ENCODE data around the gene MEF2B.
A peak's percentile ranks its signal among the peaks of the same experiment; 100 is the strongest.
"Not testable (repeated sequence)": the region's sequence is repeated elsewhere in the genome, so short reads cannot be mapped to it uniquely, and the experiment has no call there.

MEF2B gene

GRCh38 chr19:19192078-19192882 lies 22.2 kb upstream of the MEF2B start, which contains the start of the genes BORCS8 and RFXANK:
Gene BORCS8, minus strand, starts transcription at chr19:19192152. Its CDS starts 35 bp downstream, at chr19:19192117.
Gene RFXANK, plus strand, starts transcription at chr19:19192258. Its CDS starts 1,689 bp downstream, at chr19:19193947.
- Histone ChIP-seq H3K27me3 (ENCODE audit: control insufficient read depth, insufficient read depth, low read length) (no peaks in the 10 kb centered on the region), H3K36me3 (ENCODE audit: insufficient read depth, low read length) (peaks cover 13% of the 10 kb centered on the region), H3K9ac (ENCODE audit: low read depth, low read length) (peak within 1 kb of the TSS; percentile 99), H3K9me3 (replicated peaks; ENCODE audit: low read length) (no peaks in the 10 kb centered on the region), H3K4me1 (ENCODE audit: control insufficient read depth, insufficient read depth, low read length) (peaks cover 27% of the 10 kb centered on the region), H3K4me3 (ENCODE audit: low read length) (peak within 1 kb of the TSS; percentile 97), H3K4me2 (ENCODE audit: low read length) (peak within 1 kb of the TSS; percentile 99)

- Histone ChIP-seq H3K4me2 (ENCODE audit: low read length) (peak overlapping the region; percentile 99), H3K9me3 (replicated peaks; ENCODE audit: low read length) (no peaks in the 10 kb centered on the region), H3K4me3 (ENCODE audit: low read length) (peak overlapping the region; percentile 97), H3K4me1 (ENCODE audit: control insufficient read depth, insufficient read depth, low read length) (peaks cover 27% of the 10 kb centered on the region), H3K9ac (ENCODE audit: low read depth, low read length) (peak overlapping the region; percentile 99), H3K27me3 (ENCODE audit: control insufficient read depth, insufficient read depth, low read length) (no peaks in the 10 kb centered on the region), H3K36me3 (ENCODE audit: insufficient read depth, low read length) (peaks cover 8% of the 10 kb centered on the region)
Measured at GRCh38 chr19:19191768-19192077, 21.7 kb upstream of the MEF2B start.

GRCh38 chr19:19186742-19187141 lies 16.7 kb upstream of the MEF2B start:
- Histone ChIP-seq H3K36me3 (ENCODE audit: insufficient read depth, low read length) (peaks cover 19% of the 10 kb centered on the region), H3K4me1 (ENCODE audit: control insufficient read depth, insufficient read depth, low read length) (peaks cover 12% of the 10 kb centered on the region), H3K27me3 (ENCODE audit: control insufficient read depth, insufficient read depth, low read length) (no peaks in the 10 kb centered on the region), H3K9ac (ENCODE audit: low read depth, low read length) (no peak overlapping the region), H3K4me2 (ENCODE audit: low read length) (no peak overlapping the region), H3K9me3 (replicated peaks; ENCODE audit: low read length) (no peaks in the 10 kb centered on the region), H3K4me3 (ENCODE audit: low read length) (no peak overlapping the region)

- H3K4me3 ChIP-seq (ENCODE audit: low read length) = no peak overlapping the region
- H3K27me3 ChIP-seq (ENCODE audit: control insufficient read depth, insufficient read depth, low read length) = no peaks in the 10 kb centered on the region
- H3K4me1 ChIP-seq (ENCODE audit: control insufficient read depth, insufficient read depth, low read length) = peaks cover 11% of the 10 kb centered on the region
- H3K4me2 ChIP-seq (ENCODE audit: low read length) = no peak overlapping the region
- H3K9me3 ChIP-seq (replicated peaks; ENCODE audit: low read length) = no peaks in the 10 kb centered on the region
- no peak overlapping the region for H3K9ac ChIP-seq (ENCODE audit: low read depth, low read length)
- peaks cover 25% of the 10 kb centered on the region for H3K36me3 ChIP-seq (ENCODE audit: insufficient read depth, low read length)
Measured at GRCh38 chr19:19185853-19186740, 16.0 kb upstream of the MEF2B start.

- H3K4me1 ChIP-seq (ENCODE audit: control insufficient read depth, insufficient read depth, low read length) = no peaks in the 10 kb centered on the region
- H3K4me3 ChIP-seq (ENCODE audit: low read length) = no peak overlapping the region
- no peak overlapping the region for H3K9ac ChIP-seq (ENCODE audit: low read depth, low read length)
- H3K36me3 ChIP-seq (ENCODE audit: insufficient read depth, low read length) = peaks cover 27% of the 10 kb centered on the region
- no peaks in the 10 kb centered on the region for H3K27me3 ChIP-seq (ENCODE audit: control insufficient read depth, insufficient read depth, low read length)
- no peak overlapping the region for H3K4me2 ChIP-seq (ENCODE audit: low read length)
- H3K9me3 ChIP-seq (replicated peaks; ENCODE audit: low read length) = no peaks in the 10 kb centered on the region
Measured at GRCh38 chr19:19181488-19181998, 11.5 kb upstream of the MEF2B start.

- Histone ChIP-seq H3K4me3 (ENCODE audit: low read length) (no peak overlapping the region), H3K36me3 (ENCODE audit: insufficient read depth, low read length) (peaks cover 18% of the 10 kb centered on the region), H3K4me1 (ENCODE audit: control insufficient read depth, insufficient read depth, low read length) (no peaks in the 10 kb centered on the region), H3K9me3 (replicated peaks; ENCODE audit: low read length) (no peaks in the 10 kb centered on the region), H3K4me2 (ENCODE audit: low read length) (no peak overlapping the region), H3K9ac (ENCODE audit: low read depth, low read length) (no peak overlapping the region), H3K27me3 (ENCODE audit: control insufficient read depth, insufficient read depth, low read length) (no peaks in the 10 kb centered on the region)
Measured at GRCh38 chr19:19179548-19180441, 9.7 kb upstream of the MEF2B start.

- no peak overlapping the region for H3K9ac ChIP-seq (ENCODE audit: low read depth, low read length)
- H3K36me3 ChIP-seq (ENCODE audit: insufficient read depth, low read length) = peaks cover 15% of the 10 kb centered on the region
- peaks cover 5% of the 10 kb centered on the region for H3K4me1 ChIP-seq (ENCODE audit: control insufficient read depth, insufficient read depth, low read length)
- H3K4me3 ChIP-seq (ENCODE audit: low read length) = no peak overlapping the region
- no peaks in the 10 kb centered on the region for H3K27me3 ChIP-seq (ENCODE audit: control insufficient read depth, insufficient read depth, low read length)
- no peaks in the 10 kb centered on the region for H3K9me3 ChIP-seq (replicated peaks; ENCODE audit: low read length)
- H3K4me2 ChIP-seq (ENCODE audit: low read length) = no peak overlapping the region
Measured at GRCh38 chr19:19176950-19177349, 6.9 kb upstream of the MEF2B start.

- not testable (repeated sequence) for H3K36me3 ChIP-seq (ENCODE audit: insufficient read depth, low read length); H3K9me3 ChIP-seq (replicated peaks; ENCODE audit: low read length); H3K4me3 ChIP-seq (ENCODE audit: low read length); H3K4me2 ChIP-seq (ENCODE audit: low read length); H3K27me3 ChIP-seq (ENCODE audit: control insufficient read depth, insufficient read depth, low read length); H3K9ac ChIP-seq (ENCODE audit: low read depth, low read length)
- peaks cover 14% of the 10 kb centered on the region for H3K4me1 ChIP-seq (ENCODE audit: control insufficient read depth, insufficient read depth, low read length)
Measured at GRCh38 chr19:19173243-19173642, 3.2 kb upstream of the MEF2B start.

- Histone ChIP-seq H3K4me1 (ENCODE audit: control insufficient read depth, insufficient read depth, low read length) (peaks cover 14% of the 10 kb centered on the region), H3K27me3 (ENCODE audit: control insufficient read depth, insufficient read depth, low read length) (no peaks in the 10 kb centered on the region), H3K9ac (ENCODE audit: low read depth, low read length) (no peak overlapping the region), H3K4me3 (ENCODE audit: low read length) (no peak overlapping the region), H3K4me2 (ENCODE audit: low read length) (no peak overlapping the region), H3K9me3 (replicated peaks; ENCODE audit: low read length) (no peaks in the 10 kb centered on the region), H3K36me3 (ENCODE audit: insufficient read depth, low read length) (no peaks in the 10 kb centered on the region)
Measured at GRCh38 chr19:19171821-19172532, 1.9 kb upstream of the MEF2B start.

- Histone ChIP-seq H3K36me3 (ENCODE audit: insufficient read depth, low read length) (no peaks in the 10 kb centered on the region), H3K4me3 (ENCODE audit: low read length) (no peak overlapping the region), H3K4me2 (ENCODE audit: low read length) (no peak overlapping the region), H3K4me1 (ENCODE audit: control insufficient read depth, insufficient read depth, low read length) (peaks cover 14% of the 10 kb centered on the region), H3K9me3 (replicated peaks; ENCODE audit: low read length) (no peaks in the 10 kb centered on the region), H3K27me3 (ENCODE audit: control insufficient read depth, insufficient read depth, low read length) (no peaks in the 10 kb centered on the region), H3K9ac (ENCODE audit: low read depth, low read length) (no peak overlapping the region)
Measured at GRCh38 chr19:19170873-19171672, 1.0 kb upstream of the MEF2B start.
